HFF-Myc (cell line): ENCODE measurements around the gene CAMTA1.

Experiments
- DNase-seq: peaks from one replicate; pipeline ENCODE4 v3.0.0-alpha.2; 2011; ENCODE audit warnings: low read depth; ENCODE audit errors: extremely low read depth
- H3K4me3 ChIP-seq: replicated peaks from 2 replicates; pipeline ENCODE4 v1.5.1; 2011; ENCODE audit warnings: low read depth, mild to moderate bottlenecking, control low read depth, low read length
- TF ChIP-seq, protein P1 (sequence below): IDR thresholded peaks from 2 replicates; pipeline ENCODE4 v1.5.1; 2012; ENCODE audit warnings: mild to moderate bottlenecking, low read depth, low read length, control low read depth; ENCODE audit errors: missing control alignments

Gene CAMTA1

DNA sequence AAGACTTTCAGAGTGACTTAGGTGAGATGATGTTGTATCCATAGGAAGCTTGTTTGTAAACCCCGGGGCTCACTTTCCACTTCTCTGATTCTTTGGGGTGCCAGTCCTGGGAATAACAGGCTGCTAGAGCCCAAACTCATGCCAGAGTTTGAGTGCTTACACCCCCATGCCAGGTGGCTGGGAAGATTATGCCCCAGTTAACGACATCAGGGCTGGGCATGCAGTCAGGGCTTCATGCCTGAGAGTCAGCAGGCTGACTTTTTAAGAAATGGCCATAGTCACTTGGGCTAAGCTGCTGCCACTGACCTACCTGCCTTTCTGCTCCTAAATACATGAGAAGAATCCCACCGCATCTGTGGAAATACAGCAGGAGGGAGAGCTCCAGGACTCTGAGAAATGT, 560.3 kb downstream of the CAMTA1 start:
- DNase-seq = no peak
- H3K4me3 ChIP-seq = no peak overlapping the region
- TF ChIP-seq, protein P1, sequence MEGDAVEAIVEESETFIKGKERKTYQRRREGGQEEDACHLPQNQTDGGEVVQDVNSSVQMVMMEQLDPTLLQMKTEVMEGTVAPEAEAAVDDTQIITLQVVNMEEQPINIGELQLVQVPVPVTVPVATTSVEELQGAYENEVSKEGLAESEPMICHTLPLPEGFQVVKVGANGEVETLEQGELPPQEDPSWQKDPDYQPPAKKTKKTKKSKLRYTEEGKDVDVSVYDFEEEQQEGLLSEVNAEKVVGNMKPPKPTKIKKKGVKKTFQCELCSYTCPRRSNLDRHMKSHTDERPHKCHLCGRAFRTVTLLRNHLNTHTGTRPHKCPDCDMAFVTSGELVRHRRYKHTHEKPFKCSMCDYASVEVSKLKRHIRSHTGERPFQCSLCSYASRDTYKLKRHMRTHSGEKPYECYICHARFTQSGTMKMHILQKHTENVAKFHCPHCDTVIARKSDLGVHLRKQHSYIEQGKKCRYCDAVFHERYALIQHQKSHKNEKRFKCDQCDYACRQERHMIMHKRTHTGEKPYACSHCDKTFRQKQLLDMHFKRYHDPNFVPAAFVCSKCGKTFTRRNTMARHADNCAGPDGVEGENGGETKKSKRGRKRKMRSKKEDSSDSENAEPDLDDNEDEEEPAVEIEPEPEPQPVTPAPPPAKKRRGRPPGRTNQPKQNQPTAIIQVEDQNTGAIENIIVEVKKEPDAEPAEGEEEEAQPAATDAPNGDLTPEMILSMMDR = no peak

DNA sequence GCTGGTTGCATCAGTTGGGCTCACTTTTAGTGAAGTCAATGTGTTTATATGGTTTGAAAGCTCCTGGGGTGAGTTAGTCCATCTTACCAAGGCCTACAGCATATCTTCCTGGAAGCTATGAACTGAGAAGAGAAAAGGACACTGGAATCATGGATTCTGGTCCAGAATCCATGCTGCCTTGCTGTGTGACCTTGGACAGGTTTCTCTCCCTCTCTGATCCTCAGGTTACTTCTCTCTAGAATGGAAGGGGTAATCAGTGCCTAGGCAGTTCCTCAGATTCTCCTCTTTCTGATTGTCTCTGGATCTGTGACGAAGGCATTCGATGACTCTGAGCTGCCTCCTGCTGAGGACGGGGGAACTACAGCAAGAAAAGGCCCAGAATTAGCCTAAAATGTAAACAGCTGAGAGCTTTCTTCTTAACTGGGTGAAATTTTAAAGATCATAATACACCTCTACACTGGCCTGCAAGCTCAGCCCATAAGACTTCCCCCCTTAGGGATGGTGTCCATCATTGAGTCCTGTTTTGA, 560.9 kb downstream of the CAMTA1 start:
- no peak overlapping the region for H3K4me3 ChIP-seq
- DNase-seq = no peak

DNA sequence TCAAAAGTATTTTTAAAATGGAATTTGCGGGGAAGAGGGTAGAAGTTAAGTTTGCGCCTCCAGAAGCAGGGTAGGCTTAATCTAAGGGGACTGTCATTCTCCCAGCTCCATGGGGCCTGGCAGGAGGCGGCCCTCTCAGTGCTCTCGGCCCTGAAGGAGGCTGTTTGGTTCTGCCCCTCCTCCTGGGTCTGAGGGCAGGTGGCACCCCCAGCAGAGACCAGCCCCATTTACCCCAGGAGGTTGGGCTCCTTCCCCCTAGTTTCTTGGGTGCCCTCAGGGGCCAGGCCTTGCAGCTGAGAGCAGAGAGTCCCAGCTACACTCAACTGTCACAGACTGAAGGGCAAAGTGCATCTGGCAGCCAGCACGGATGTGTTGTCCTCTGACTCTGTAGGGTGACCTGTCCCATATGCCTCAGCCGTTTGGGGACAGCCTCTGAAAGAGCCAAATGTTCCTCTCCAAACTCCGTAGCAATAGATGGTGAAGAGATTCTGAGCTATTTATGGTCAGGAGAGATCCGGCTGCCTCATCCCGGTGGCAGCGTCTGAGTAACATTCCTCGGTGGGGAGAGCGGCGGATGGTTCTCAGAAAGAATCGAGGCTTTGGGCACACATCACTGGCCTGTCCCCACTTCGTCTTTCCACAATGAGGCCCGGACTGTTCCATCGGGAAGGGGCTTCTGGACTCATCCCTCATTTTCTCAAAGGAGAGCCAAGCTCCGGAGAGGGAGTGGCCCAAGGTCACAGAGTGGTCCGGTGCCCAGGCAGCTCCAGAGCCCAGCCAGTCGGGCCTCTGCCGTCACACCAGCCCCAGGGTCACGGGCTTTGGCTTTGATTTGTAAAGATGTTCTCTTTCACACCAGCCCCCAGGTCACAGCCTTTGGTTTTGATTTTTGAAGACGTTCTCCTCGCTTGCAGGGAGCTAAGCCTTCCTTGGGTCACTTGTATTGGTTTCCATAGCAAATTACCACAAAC, 561.6 kb downstream of the CAMTA1 start:
- no peak overlapping the region for H3K4me3 ChIP-seq
- DNase-seq = no peak
- TF ChIP-seq, protein P1 = no peak

More for the DNA sequence above, 560.9 kb downstream of the CAMTA1 start:
- TF ChIP-seq, protein P1 = no peak

DNA sequence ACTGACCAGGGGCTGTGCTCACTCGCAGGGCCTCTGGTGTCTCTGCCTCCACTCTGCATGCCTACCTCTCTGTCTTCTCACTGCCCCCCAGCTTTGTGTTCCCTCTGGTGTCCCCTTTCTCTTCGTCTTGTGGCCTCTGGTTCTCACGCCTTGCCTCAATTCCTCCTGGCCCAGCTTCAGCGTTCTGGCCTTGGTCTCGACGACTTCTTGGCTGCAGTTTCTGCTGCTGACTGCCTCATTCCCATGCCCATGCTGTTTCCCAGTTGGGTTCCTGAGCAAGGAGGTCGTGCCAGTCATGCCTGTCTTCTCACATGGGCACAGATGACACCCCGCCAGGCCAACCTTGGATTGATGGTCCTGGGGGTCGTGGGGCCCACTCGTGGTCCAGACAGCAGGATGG, 562.8 kb downstream of the CAMTA1 start:
- H3K4me3 ChIP-seq = no peak overlapping the region
- TF ChIP-seq, protein P1 = no peak
- no peak for DNase-seq

DNA sequence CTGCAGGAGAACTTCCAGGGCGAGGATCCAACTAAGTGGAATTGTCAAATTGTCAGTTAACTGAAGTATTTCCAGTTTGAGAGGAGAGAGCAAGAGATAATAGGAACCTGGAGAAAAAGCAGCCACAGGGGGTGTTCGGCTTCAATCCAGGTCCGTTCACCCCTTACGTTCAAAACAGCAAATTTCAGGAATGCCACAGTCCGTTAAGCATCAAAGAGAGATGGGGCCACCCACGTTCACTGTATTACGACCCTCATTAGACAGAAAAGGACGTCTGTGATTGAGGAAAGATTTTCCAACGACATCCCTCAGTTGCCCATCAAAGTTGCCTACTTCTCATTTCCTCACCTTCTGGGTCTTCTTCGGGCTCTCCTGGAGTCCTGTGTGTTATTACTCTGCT, 563.3 kb downstream of the CAMTA1 start:
- TF ChIP-seq, protein P1 = no peak
- no peak for DNase-seq

GRCh38 chr1:7350804-7351203, 565.5 kb downstream of the CAMTA1 start:
- DNase-seq = no peak
- TF ChIP-seq, protein P1 = no peak
- H3K4me3 ChIP-seq = no peak overlapping the region

More for the DNA sequence above, 563.3 kb downstream of the CAMTA1 start:
- H3K4me3 ChIP-seq = no peak overlapping the region
